ENCODE measurements around the gene CYP1A2.
A peak's percentile ranks its signal among the peaks of the same experiment; 100 is the strongest.

CYP1A2 gene

GRCh38 chr15:74738239-74738638 lies 10.4 kb upstream of the CYP1A2 start:
- DNase-seq, result peak; percentile 19

GRCh38 chr15:74742422-74742821 lies 6.2 kb upstream of the CYP1A2 start:
- DNase-seq, result no peak

- DNase-seq, result no peak
These were observed 2.3 kb upstream of the CYP1A2 start for GRCh38 chr15:74746389-74746788.

GRCh38 chr15:74749832-74750231 lies 1.2 kb downstream of the CYP1A2 start:
- no peak for DNase-seq

- no peak for DNase-seq
These were observed 2.1 kb downstream of the CYP1A2 start for GRCh38 chr15:74750751-74751150.

GRCh38 chr15:74752011-74752410 lies 3.4 kb downstream of the CYP1A2 start:
- DNase-seq, result no peak

- DNase-seq, result no peak
These were observed 3.9 kb downstream of the CYP1A2 start for GRCh38 chr15:74752531-74752930.

- DNase-seq, result no peak
These were observed 6.1 kb downstream of the CYP1A2 start for GRCh38 chr15:74754593-74755215.

- DNase-seq, result no peak
These were observed 10.1 kb downstream of the CYP1A2 start for GRCh38 chr15:74758736-74759135.

GRCh38 chr15:74762791-74763150 lies 14.1 kb downstream of the CYP1A2 start:
- no peak for DNase-seq

- DNase-seq, result no peak
These were observed 14.8 kb downstream of the CYP1A2 start for GRCh38 chr15:74763416-74763815.

GRCh38 chr15:74767167-74768098 lies 18.8 kb downstream of the CYP1A2 start:
- no peak for DNase-seq

- DNase-seq, result no peak
These were observed 19.6 kb downstream of the CYP1A2 start for GRCh38 chr15:74768099-74768770.

- DNase-seq, result peak; percentile 37
These were observed 20.2 kb downstream of the CYP1A2 start for GRCh38 chr15:74768771-74769342.

- no peak for DNase-seq
These were observed 20.9 kb downstream of the CYP1A2 start for GRCh38 chr15:74769463-74770025.

GRCh38 chr15:74770211-74770903 lies 21.7 kb downstream of the CYP1A2 start:
- no peak for DNase-seq

- DNase-seq, result no peak
These were observed 24.7 kb downstream of the CYP1A2 start for GRCh38 chr15:74773329-74773728.

- DNase-seq, result peak; percentile 12
These were observed 25.1 kb downstream of the CYP1A2 start for GRCh38 chr15:74773731-74774252.

- peak; percentile 63 for DNase-seq
These were observed 26.5 kb downstream of the CYP1A2 start for GRCh38 chr15:74775132-74775562.

GRCh38 chr15:74775894-74776293 lies 27.2 kb downstream of the CYP1A2 start:
- no peak for DNase-seq

GRCh38 chr15:74776821-74777768 lies 28.4 kb downstream of the CYP1A2 start:
- DNase-seq, result peak; percentile 91
